ENCODE measurements around the gene IL13RA1. TPM values are rescaled to one million over a fixed set of nuclear protein-coding genes. Genes with fewer than 3 reads are reported as not detected.
A peak's percentile ranks its signal among the peaks of the same experiment; 100 is the strongest.

IL13RA1 gene
- total RNA-seq, 1 experiment from 2014 or later, result 28.2 TPM

DNA sequence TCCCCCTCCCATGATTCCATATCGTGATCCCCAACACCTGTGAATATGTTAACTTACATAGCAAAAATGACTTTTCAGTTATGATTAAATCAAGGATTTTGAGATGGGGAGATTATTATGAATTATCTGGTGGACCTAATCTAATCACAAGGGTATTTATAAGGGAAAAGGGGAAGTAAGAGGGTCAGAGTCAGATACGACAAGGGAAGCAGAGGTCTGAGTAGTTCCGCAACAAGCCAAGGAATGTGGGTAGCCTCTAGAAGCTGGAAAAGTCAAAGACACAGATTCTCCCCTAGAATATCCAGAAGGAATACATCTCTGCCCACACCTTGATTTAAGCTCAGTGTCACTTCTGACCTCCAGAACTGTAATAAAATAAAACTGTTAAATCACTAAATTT lies 1.0 kb upstream of the IL13RA1 start:
- intact Hi-C loops (cut with micrococcal nuclease), result no loop called here
- H3K9ac ChIP-seq (ENCODE audit: low read length), result peak overlapping the region; percentile 68; the same call in 1 of the 2 replicates
- H3K36me3 ChIP-seq (ENCODE audit: control insufficient read depth in 1 of 2, insufficient read depth in 2 of 2, low read length in 2 of 2), result no peaks in the 10 kb centered on the region
- BruUV-seq (replicated peaks), result no TSS peak
- peak overlapping the region in 1 of 2 experiments; percentile 62; a peak in 1 of 4 replicates for H3K4me3 ChIP-seq (replicated peaks in 1 of 2; ENCODE audit: low read depth in 1 of 2, low read length in 2 of 2)
- no peak for TF ChIP-seq SP1 (IDR thresholded peaks at IDR 0.05; ENCODE audit: low read depth)
- H3K4me1 ChIP-seq (ENCODE audit: control insufficient read depth in 1 of 2, insufficient read depth in 2 of 2, low read length in 2 of 2), result peaks cover 18 to 43% of the 10 kb centered on the region in 2 experiments
- H3K9me3 ChIP-seq (ENCODE audit: control insufficient read depth in 1 of 2, insufficient read depth in 1 of 2, low read depth in 1 of 2, low read length in 2 of 2), result no peaks in the 10 kb centered on the region
- H3K27ac ChIP-seq (ENCODE audit: low read depth, low read length), result peak overlapping the region; percentile 52
- ATAC-seq (no peak), DNase-seq (ENCODE audit: low read depth, low spot score) (no peak)
- peak overlapping the region; percentile 72 for H3K4me2 ChIP-seq (ENCODE audit: low read length)
- RAD21 ChIA-PET (ENCODE audit: low non-redundant PET in 1 of 2, low total read pairs in 2 of 2, uncharacterized antibody in 2 of 2, unreplicated experiment in 2 of 2), result no interaction called here
- H3K9me2 ChIP-seq (ENCODE audit: insufficient read depth), result no peaks in the 10 kb centered on the region
- no peak overlapping the region for H2AFZ ChIP-seq (ENCODE audit: low read depth, low read length, poor library complexity, severe bottlenecking)
- CTCF ChIA-PET, result no interaction called here
- no peaks in the 10 kb centered on the region for H3K79me2 ChIP-seq (ENCODE audit: insufficient read depth, low read length)
- POLR2A ChIA-PET, result interaction anchor here (0.7 kb wide), 1 partner anchor 14 kb away, joined by 3 read pairs; no protein-coding TSS in a partner anchor
- no peaks in the 10 kb centered on the region for H3K27me3 ChIP-seq (ENCODE audit: insufficient read depth, low read length)
- H4K20me1 ChIP-seq (ENCODE audit: insufficient read depth), result no peaks in the 10 kb centered on the region

- Histone ChIP-seq H3K4me1 (ENCODE audit: control insufficient read depth in 1 of 2, insufficient read depth in 2 of 2, low read length in 2 of 2) (peaks cover 18 to 43% of the 10 kb centered on the region in 2 experiments), H3K27ac (ENCODE audit: low read depth, low read length) (peak overlapping the region; percentile 69), H3K36me3 (ENCODE audit: control insufficient read depth in 1 of 2, insufficient read depth in 2 of 2, low read length in 2 of 2) (no peaks in the 10 kb centered on the region), H3K27me3 (ENCODE audit: insufficient read depth, low read length) (no peaks in the 10 kb centered on the region), H3K9me3 (ENCODE audit: control insufficient read depth in 1 of 2, insufficient read depth in 1 of 2, low read depth in 1 of 2, low read length in 2 of 2) (no peaks in the 10 kb centered on the region), H3K4me3 (replicated peaks in 1 of 2; ENCODE audit: low read depth in 1 of 2, low read length in 2 of 2) (peak overlapping the region; percentile 54 to 62), H4K20me1 (ENCODE audit: insufficient read depth) (no peaks in the 10 kb centered on the region), H3K9ac (ENCODE audit: low read length) (peak overlapping the region; percentile 68), H2AFZ (ENCODE audit: low read depth, low read length, poor library complexity, severe bottlenecking) (no peak overlapping the region), H3K9me2 (ENCODE audit: insufficient read depth) (no peaks in the 10 kb centered on the region), H3K4me2 (ENCODE audit: low read length) (peak overlapping the region; percentile 72), H3K79me2 (ENCODE audit: insufficient read depth, low read length) (peaks cover 2% of the 10 kb centered on the region; the same call in 1 of the 2 replicates)
- no peak for DNase-seq (ENCODE audit: low read depth, low spot score)
- peak; percentile 37 for ATAC-seq
- intact Hi-C loops (cut with micrococcal nuclease), result no loop called here
- RAD21 ChIA-PET (ENCODE audit: low non-redundant PET in 1 of 2, low total read pairs in 2 of 2, uncharacterized antibody in 2 of 2, unreplicated experiment in 2 of 2), result no interaction called here
- POLR2A ChIA-PET, result no interaction called here
- CTCF ChIA-PET, result no interaction called here
- BruUV-seq (replicated peaks), result no TSS peak
- peak; percentile 79 for TF ChIP-seq EGR1 (IDR thresholded peaks at IDR 0.05; ENCODE audit: low read depth)
- no peak for TF ChIP-seq SP1 (IDR thresholded peaks at IDR 0.05; ENCODE audit: low read depth)
- peak; percentile 56 for TF ChIP-seq ZFX (IDR thresholded peaks at IDR 0.05)
- TF ChIP-seq ZBTB33 (IDR thresholded peaks at IDR 0.05; ENCODE audit: extremely low read depth, insufficient replicate concordance, low read length), result no peak
Observed at GRCh38 chrX:118727686-118728339, 407 bp downstream of the IL13RA1 start.
